ENCODE results near the gene HORMAD2. TPM values are rescaled to one million over a fixed set of nuclear protein-coding genes. Genes with fewer than 3 reads are reported as not detected.

HORMAD2 gene
- total RNA-seq, 1 experiment from 2014 or later: not detected

- Histone ChIP-seq H3K27me3 (ENCODE audit: low read length) (no peaks in the 10 kb centered on the region), H3K9me3 (ENCODE audit: low read length) (0 out of 2 replicates have a peak, but pooled peaks cover 4% of the 10 kb centered on the region), H3K4me1 (ENCODE audit: insufficient read depth, low read length) (no peaks in the 10 kb centered on the region; the same call in 1 of the 2 replicates), H3K4me2 (ENCODE audit: low read length) (no peak overlapping the region), H3K4me3 (ENCODE audit: low read length) (no peak overlapping the region), H3K36me3 (ENCODE audit: low read depth, low read length) (peaks cover 3% of the 10 kb centered on the region; the same call in 1 of the 2 replicates), H3K9me2 (replicated peaks; ENCODE audit: low read length) (no peaks in the 10 kb centered on the region), H4K20me1 (ENCODE audit: low read length) (no peaks in the 10 kb centered on the region), H3K27ac (ENCODE audit: low read length) (no peak overlapping the region), H3F3A (ENCODE audit: low read length, unreplicated experiment) (no peaks in the 10 kb centered on the region), H3K79me2 (ENCODE audit: low read length) (no peaks in the 10 kb centered on the region), H3K9ac (ENCODE audit: low read length) (no peak overlapping the region), H2AFZ (ENCODE audit: low read length) (no peak overlapping the region)
- intact Hi-C loops (cut with micrococcal nuclease): loop anchor here (2.0 to 5.0 kb wide), 3 partner anchors 72 to 454 kb away; no protein-coding TSS in a partner anchor
- ATAC-seq (no peak), DNase-seq (no peak)
- TF ChIP-seq CTCF (conservative IDR thresholded peaks at IDR 0.05; ENCODE audit: low read depth, low read length) (no peak), EZH2 (IDR thresholded peaks at IDR 0.05; ENCODE audit: low read length, unreplicated experiment) (no peak), EZH2phosphoT487 (IDR thresholded peaks at IDR 0.05; ENCODE audit: borderline replicate concordance, low read length) (no peak)
- ChIA-PET POLR2A (ENCODE audit: unreplicated experiment) (no interaction called here), CTCF (interaction anchor here (0.7 to 1.0 kb wide), 3 partner anchors 83 to 697 kb away, joined by 4 to 8 read pairs (median 5); no protein-coding TSS in a partner anchor)
- no TSS peak for BruUV-seq (replicated peaks)
Observed at GRCh38 chr22:30088468-30088867, 8.2 kb downstream of the HORMAD2 start.

- Histone ChIP-seq H4K20me1 (ENCODE audit: low read length) (no peaks in the 10 kb centered on the region), H3K27me3 (ENCODE audit: low read length) (no peaks in the 10 kb centered on the region), H3K9ac (ENCODE audit: low read length) (no peak overlapping the region), H3K9me3 (ENCODE audit: low read length) (0 out of 2 replicates have a peak, but pooled peaks cover 4% of the 10 kb centered on the region), H3K4me3 (ENCODE audit: low read length) (no peak overlapping the region), H3K79me2 (ENCODE audit: low read length) (no peaks in the 10 kb centered on the region), H3K27ac (ENCODE audit: low read length) (0 out of 2 replicates have a peak overlapping the region, but pooled peaks have one; percentile 40), H3F3A (ENCODE audit: low read length, unreplicated experiment) (no peaks in the 10 kb centered on the region), H3K4me1 (ENCODE audit: insufficient read depth, low read length) (no peaks in the 10 kb centered on the region; the same call in 1 of the 2 replicates), H3K4me2 (ENCODE audit: low read length) (no peak overlapping the region), H3K36me3 (ENCODE audit: low read depth, low read length) (peaks cover 3% of the 10 kb centered on the region; the same call in 1 of the 2 replicates), H3K9me2 (replicated peaks; ENCODE audit: low read length) (no peaks in the 10 kb centered on the region), H2AFZ (ENCODE audit: low read length) (peak overlapping the region; percentile 64; the same call in 1 of the 2 replicates)
- ChIA-PET CTCF (interaction anchor here (0.7 kb wide), 1 partner anchor 402 kb away, joined by 3 read pairs; no protein-coding TSS in a partner anchor), POLR2A (ENCODE audit: unreplicated experiment) (interaction anchor here (0.6 kb wide), 1 partner anchor 166 kb away, joined by 4 read pairs; no protein-coding TSS in a partner anchor)
- no peak for DNase-seq
- ATAC-seq: no peak
- TF ChIP-seq CTCF (conservative IDR thresholded peaks at IDR 0.05; ENCODE audit: low read depth, low read length) (no peak), EZH2phosphoT487 (IDR thresholded peaks at IDR 0.05; ENCODE audit: borderline replicate concordance, low read length) (no peak), EZH2 (IDR thresholded peaks at IDR 0.05; ENCODE audit: low read length, unreplicated experiment) (no peak)
- intact Hi-C loops (cut with micrococcal nuclease): loop anchor here (2.0 to 5.0 kb wide), 3 partner anchors 73 to 455 kb away; no protein-coding TSS in a partner anchor
- BruUV-seq (replicated peaks): no TSS peak
Observed at GRCh38 chr22:30089655-30089974, 9.4 kb downstream of the HORMAD2 start.

DNA sequence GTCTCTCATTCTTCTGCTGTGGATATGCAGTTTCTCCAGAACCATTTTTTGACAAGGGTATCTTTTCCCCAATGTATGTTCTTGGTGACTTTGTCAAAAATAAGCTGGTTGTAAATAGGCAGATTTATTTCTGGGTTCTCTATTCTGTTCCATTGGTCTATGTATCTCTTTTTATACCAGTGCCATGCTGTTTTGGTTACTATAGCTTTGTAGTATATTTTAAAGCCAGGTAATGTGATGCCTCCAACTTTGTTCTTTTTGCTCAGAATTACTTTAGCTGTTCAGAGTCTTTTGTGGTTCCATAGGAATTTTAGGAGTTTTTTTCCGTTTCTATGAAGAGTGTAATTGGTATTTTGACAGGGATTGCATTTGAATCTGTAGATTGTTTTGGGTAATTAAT is 12.4 kb downstream of the HORMAD2 start:
- BruUV-seq (replicated peaks): no TSS peak
- no peak for ATAC-seq
- H3K4me2 ChIP-seq (ENCODE audit: low read length): no peak overlapping the region
- ChIA-PET POLR2A (ENCODE audit: unreplicated experiment) (no interaction called here), CTCF (no interaction called here)
- 0 out of 2 replicates have a peak, but pooled peaks cover 4% of the 10 kb centered on the region for H3K9me3 ChIP-seq (ENCODE audit: low read length)
- no peaks in the 10 kb centered on the region for H3K4me1 ChIP-seq (ENCODE audit: insufficient read depth, low read length)
- no peak for DNase-seq
- no peak overlapping the region for H3K4me3 ChIP-seq (ENCODE audit: low read length)
- H3K36me3 ChIP-seq (ENCODE audit: low read depth, low read length): peaks cover 3% of the 10 kb centered on the region; the same call in 1 of the 2 replicates
- no peaks in the 10 kb centered on the region for H4K20me1 ChIP-seq (ENCODE audit: low read length)
- TF ChIP-seq EZH2phosphoT487 (IDR thresholded peaks at IDR 0.05; ENCODE audit: borderline replicate concordance, low read length) (no peak), EZH2 (IDR thresholded peaks at IDR 0.05; ENCODE audit: low read length, unreplicated experiment) (no peak), CTCF (conservative IDR thresholded peaks at IDR 0.05; ENCODE audit: low read depth, low read length) (no peak)
- no peak overlapping the region for H3K9ac ChIP-seq (ENCODE audit: low read length)
- no peak overlapping the region for H2AFZ ChIP-seq (ENCODE audit: low read length)
- no peaks in the 10 kb centered on the region for H3K27me3 ChIP-seq (ENCODE audit: low read length)
- H3K27ac ChIP-seq (ENCODE audit: low read length): no peak overlapping the region
- H3F3A ChIP-seq (ENCODE audit: low read length, unreplicated experiment): no peaks in the 10 kb centered on the region
- H3K9me2 ChIP-seq (replicated peaks; ENCODE audit: low read length): no peaks in the 10 kb centered on the region
- intact Hi-C loops (cut with micrococcal nuclease): no loop called here
- no peaks in the 10 kb centered on the region for H3K79me2 ChIP-seq (ENCODE audit: low read length)

Data from PC-3 (cell line).